ENCODE results near the gene RIC8B.

Gene RIC8B

GRCh38 chr12:106791531-106791930, 17.0 kb downstream of the RIC8B start:
- no peaks in the 10 kb centered on the region; the same call in 1 of the 2 replicates for H3K9me2 ChIP-seq (replicated peaks; ENCODE audit: control insufficient read depth, low read length)
- no peak for TF ChIP-seq CTCF (IDR thresholded peaks at IDR 0.05; ENCODE audit: low read depth, low read length, poor library complexity, severe bottlenecking)
- no peak for TF ChIP-seq EZH2phosphoT487 (IDR thresholded peaks at IDR 0.05; ENCODE audit: borderline replicate concordance, low read length)
- no peaks in the 10 kb centered on the region for H3K27me3 ChIP-seq (ENCODE audit: control insufficient read depth, low read length)
- no peak overlapping the region for H3K27ac ChIP-seq (ENCODE audit: low read depth, low read length)
- no peaks in the 10 kb centered on the region for H3K9me3 ChIP-seq (ENCODE audit: control insufficient read depth, insufficient read depth, low read length)
- no peak overlapping the region for H3K4me3 ChIP-seq (ENCODE audit: low read length)
- H3K4me1 ChIP-seq (ENCODE audit: control insufficient read depth, low read length): peaks cover 19% of the 10 kb centered on the region
- no peak overlapping the region for H3K4me2 ChIP-seq (ENCODE audit: low read length)
- H3F3A ChIP-seq (ENCODE audit: control insufficient read depth, insufficient read depth): 0 out of 2 replicates have a peak, but pooled peaks cover 4% of the 10 kb centered on the region
- peaks cover 12% of the 10 kb centered on the region for H3K36me3 ChIP-seq (ENCODE audit: control insufficient read depth, low read length)
- no peaks in the 10 kb centered on the region for H4K20me1 ChIP-seq (ENCODE audit: control insufficient read depth, insufficient read depth, low read depth, low read length)
- H3K79me2 ChIP-seq (ENCODE audit: control insufficient read depth, low read length): no peaks in the 10 kb centered on the region

GRCh38 chr12:106794369-106794768, 19.9 kb downstream of the RIC8B start:
- no peak overlapping the region for H3K27ac ChIP-seq (ENCODE audit: low read depth, low read length)
- no peaks in the 10 kb centered on the region for H4K20me1 ChIP-seq (ENCODE audit: control insufficient read depth, insufficient read depth, low read depth, low read length)
- peaks cover 16% of the 10 kb centered on the region for H3K4me1 ChIP-seq (ENCODE audit: control insufficient read depth, low read length)
- H3F3A ChIP-seq (ENCODE audit: control insufficient read depth, insufficient read depth): 0 out of 2 replicates have a peak, but pooled peaks cover 4% of the 10 kb centered on the region
- H3K9me3 ChIP-seq (ENCODE audit: control insufficient read depth, insufficient read depth, low read length): no peaks in the 10 kb centered on the region
- no peaks in the 10 kb centered on the region for H3K27me3 ChIP-seq (ENCODE audit: control insufficient read depth, low read length)
- no peak for TF ChIP-seq CTCF (IDR thresholded peaks at IDR 0.05; ENCODE audit: low read depth, low read length, poor library complexity, severe bottlenecking)
- no peak for TF ChIP-seq EZH2phosphoT487 (IDR thresholded peaks at IDR 0.05; ENCODE audit: borderline replicate concordance, low read length)
- H3K9me2 ChIP-seq (replicated peaks; ENCODE audit: control insufficient read depth, low read length): no peaks in the 10 kb centered on the region; the same call in 1 of the 2 replicates
- H3K79me2 ChIP-seq (ENCODE audit: control insufficient read depth, low read length): no peaks in the 10 kb centered on the region
- H3K4me2 ChIP-seq (ENCODE audit: low read length): no peak overlapping the region
- no peak overlapping the region for H3K4me3 ChIP-seq (ENCODE audit: low read length)
- H3K36me3 ChIP-seq (ENCODE audit: control insufficient read depth, low read length): no peaks in the 10 kb centered on the region; the same call in none of the 2 replicates

GRCh38 chr12:106801167-106801708, 26.8 kb downstream of the RIC8B start:
- Histone ChIP-seq H3K36me3 (ENCODE audit: control insufficient read depth, low read length) (no peaks in the 10 kb centered on the region), H3F3A (ENCODE audit: control insufficient read depth, insufficient read depth) (no peaks in the 10 kb centered on the region), H3K9me3 (ENCODE audit: control insufficient read depth, insufficient read depth, low read length) (no peaks in the 10 kb centered on the region), H3K79me2 (ENCODE audit: control insufficient read depth, low read length) (no peaks in the 10 kb centered on the region), H3K4me1 (ENCODE audit: control insufficient read depth, low read length) (peaks cover 7% of the 10 kb centered on the region), H3K27me3 (ENCODE audit: control insufficient read depth, low read length) (no peaks in the 10 kb centered on the region), H3K9me2 (replicated peaks; ENCODE audit: control insufficient read depth, low read length) (no peaks in the 10 kb centered on the region), H3K4me2 (ENCODE audit: low read length) (no peak overlapping the region), H3K4me3 (ENCODE audit: low read length) (no peak overlapping the region), H3K27ac (ENCODE audit: low read depth, low read length) (no peak overlapping the region), H4K20me1 (ENCODE audit: control insufficient read depth, insufficient read depth, low read depth, low read length) (no peaks in the 10 kb centered on the region)
- TF ChIP-seq CTCF (IDR thresholded peaks at IDR 0.05; ENCODE audit: low read depth, low read length, poor library complexity, severe bottlenecking) (no peak), EZH2phosphoT487 (IDR thresholded peaks at IDR 0.05; ENCODE audit: borderline replicate concordance, low read length) (no peak)
